Hematopoietic multipotent progenitor cell (in vitro differentiated cells): ENCODE data around the gene EXOC4. TPM values are rescaled to one million over a fixed set of nuclear protein-coding genes. Genes with fewer than 3 reads are reported as not detected.
"Not testable (repeated sequence)": the region's sequence is repeated elsewhere in the genome, so short reads cannot be mapped to it uniquely, and the experiment has no call there.

Source experiments
- DNase-seq, 3 donors: peaks; one replicate each; pipeline ENCODE4 v3.0.0-alpha.2; 2011 to 2015; ENCODE audit warnings: low read depth in 2 of 3, low spot score in 2 of 3
- total RNA-seq: library from RNA; depleted of rRNA; stranded (reverse); fragments of >200 nt; gene quantifications from one replicate; pipeline ENCODE4 v1.2.3, GENCODE V29; 2012

Gene EXOC4
- total RNA-seq, 1 donor = 66.2 TPM

GRCh38 chr7:133770863-133771492 lies 518.1 kb downstream of the EXOC4 start:
- no peak for DNase-seq

- DNase-seq = no peak
Observed at GRCh38 chr7:133771788-133772419, 519.0 kb downstream of the EXOC4 start.

GRCh38 chr7:133773601-133774000 lies 520.7 kb downstream of the EXOC4 start:
- no peak for DNase-seq

GRCh38 chr7:133775201-133775600 lies 522.3 kb downstream of the EXOC4 start:
- no peak for DNase-seq

- DNase-seq = no peak
Observed at GRCh38 chr7:133776266-133776665, 523.4 kb downstream of the EXOC4 start.

- DNase-seq = no peak
Observed at GRCh38 chr7:133777701-133778100, 524.8 kb downstream of the EXOC4 start.

GRCh38 chr7:133778472-133778871 lies 525.6 kb downstream of the EXOC4 start:
- DNase-seq = no peak

- not testable (repeated sequence) for DNase-seq
Observed at GRCh38 chr7:133779538-133779937, 526.7 kb downstream of the EXOC4 start.

GRCh38 chr7:133780912-133781311 lies 528.0 kb downstream of the EXOC4 start:
- DNase-seq = no peak

- DNase-seq = no peak
Observed at GRCh38 chr7:133781486-133782090, 528.7 kb downstream of the EXOC4 start.

- no peak for DNase-seq
Observed at GRCh38 chr7:133782470-133782869, 529.6 kb downstream of the EXOC4 start.

- no peak for DNase-seq
Observed at GRCh38 chr7:133783276-133783675, 530.4 kb downstream of the EXOC4 start.

- no peak for DNase-seq
Observed at GRCh38 chr7:133784486-133785001, 531.7 kb downstream of the EXOC4 start.

- no peak for DNase-seq
Observed at GRCh38 chr7:133786401-133786937, 533.6 kb downstream of the EXOC4 start.

GRCh38 chr7:133789974-133790373 lies 537.1 kb downstream of the EXOC4 start:
- no peak for DNase-seq

- DNase-seq = no peak
Observed at GRCh38 chr7:133790911-133791310, 538.0 kb downstream of the EXOC4 start.

GRCh38 chr7:133794479-133794878 lies 541.6 kb downstream of the EXOC4 start:
- no peak for DNase-seq

GRCh38 chr7:133795068-133795665 lies 542.3 kb downstream of the EXOC4 start:
- no peak for DNase-seq

GRCh38 chr7:133796782-133797745 lies 544.2 kb downstream of the EXOC4 start:
- DNase-seq = no peak
